Vagina (tissue), 2 donors: ENCODE data around the gene REXO4.

Experiments used
- POLR2A ChIP-seq, 2 donors: fragments of 450-650 bp; IDR thresholded peaks; one replicate each; pipeline ENCODE4 v1.6.1; 2017; ENCODE audit warnings: antibody characterized with exemption in 2 of 2, mild to moderate bottlenecking in 2 of 2, moderate library complexity in 2 of 2
- TF ChIP-seq, protein P1 (sequence below), 3 experiments: fragments of 450-650 bp in 2 of 3; fragments of 200-600 bp in 1 of 3; sonication (generic) in 1 of 3; IDR thresholded peaks; one replicate each; pipeline ENCODE4 v1.5.1; 2017 to 2019; ENCODE audit warnings: antibody characterized with exemption in 3 of 3, mild to moderate bottlenecking in 2 of 3, moderate library complexity in 2 of 3

DNA sequence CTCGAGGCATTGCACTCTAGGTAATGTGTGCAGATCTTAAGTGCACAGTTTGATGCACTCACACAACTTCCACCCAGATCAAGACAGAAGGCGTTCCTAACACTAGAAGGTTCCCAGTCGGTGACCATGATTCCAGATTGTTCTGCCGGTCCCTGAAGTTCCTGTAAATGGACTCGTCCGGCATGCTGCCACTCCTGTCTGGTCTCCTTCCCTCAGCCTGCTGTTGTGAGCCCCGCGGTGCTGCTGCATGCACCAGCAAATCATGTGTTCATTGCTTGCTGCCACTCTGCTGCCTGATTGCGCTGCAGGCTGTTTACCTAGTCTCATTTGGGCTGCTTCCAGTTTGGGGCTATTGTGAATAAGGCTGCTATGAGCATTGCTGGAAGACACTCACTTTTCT lies 30.1 kb downstream of the REXO4 start:
- TF ChIP-seq, protein P1, sequence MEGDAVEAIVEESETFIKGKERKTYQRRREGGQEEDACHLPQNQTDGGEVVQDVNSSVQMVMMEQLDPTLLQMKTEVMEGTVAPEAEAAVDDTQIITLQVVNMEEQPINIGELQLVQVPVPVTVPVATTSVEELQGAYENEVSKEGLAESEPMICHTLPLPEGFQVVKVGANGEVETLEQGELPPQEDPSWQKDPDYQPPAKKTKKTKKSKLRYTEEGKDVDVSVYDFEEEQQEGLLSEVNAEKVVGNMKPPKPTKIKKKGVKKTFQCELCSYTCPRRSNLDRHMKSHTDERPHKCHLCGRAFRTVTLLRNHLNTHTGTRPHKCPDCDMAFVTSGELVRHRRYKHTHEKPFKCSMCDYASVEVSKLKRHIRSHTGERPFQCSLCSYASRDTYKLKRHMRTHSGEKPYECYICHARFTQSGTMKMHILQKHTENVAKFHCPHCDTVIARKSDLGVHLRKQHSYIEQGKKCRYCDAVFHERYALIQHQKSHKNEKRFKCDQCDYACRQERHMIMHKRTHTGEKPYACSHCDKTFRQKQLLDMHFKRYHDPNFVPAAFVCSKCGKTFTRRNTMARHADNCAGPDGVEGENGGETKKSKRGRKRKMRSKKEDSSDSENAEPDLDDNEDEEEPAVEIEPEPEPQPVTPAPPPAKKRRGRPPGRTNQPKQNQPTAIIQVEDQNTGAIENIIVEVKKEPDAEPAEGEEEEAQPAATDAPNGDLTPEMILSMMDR (IDR thresholded peaks at IDR 0.05): no peak
- TF ChIP-seq POLR2A (IDR thresholded peaks at IDR 0.05): no peak
